Activated naive CD4-positive, alpha-beta T cell treated with anti-CD3 and anti-CD28 coated beads, Interleukin-2, amount 10 ng/mL, durations not matched to agents 7 days and 5 days (primary cell): ENCODE results near the gene KAZN.
"Not testable (repeated sequence)": the region's sequence is repeated elsewhere in the genome, so short reads cannot be mapped to it uniquely, and the experiment has no call there.

Experiments
- CTCF ChIA-PET: fragments of 350-600 bp; sonication (Branson Sonifier 250); formaldehyde crosslinking; loops from one replicate; lab custom pipeline; 2021; ENCODE audit warnings: antibody characterized with exemption; lab: Charles Lee
- DNase-seq: peaks from one replicate; pipeline ENCODE4 v3.0.0-alpha.2; 2020
- H3K27ac Mint-ChIP-seq: one replicate; pipeline ENCODE4 v1.8.0; 2021; ENCODE audit warnings: mild to moderate bottlenecking, moderate library complexity, mixed read lengths
- H3K27me3 Mint-ChIP-seq: one replicate; pipeline ENCODE4 v1.8.0; 2021; ENCODE audit warnings: mild to moderate bottlenecking, mixed read lengths
- H3K36me3 Mint-ChIP-seq: one replicate; pipeline ENCODE4 v1.8.0; 2021; ENCODE audit warnings: mixed read lengths
- H3K4me1 Mint-ChIP-seq: one replicate; pipeline ENCODE4 v1.8.0; 2021; ENCODE audit warnings: mixed read lengths
- H3K4me3 Mint-ChIP-seq: one replicate; pipeline ENCODE4 v1.8.0; 2021; ENCODE audit warnings: mild to moderate bottlenecking, moderate library complexity, mixed read lengths
- H3K9me3 Mint-ChIP-seq: one replicate; pipeline ENCODE4 v1.8.0; 2021; ENCODE audit warnings: mixed read lengths

KAZN gene

GRCh38 chr1:15039901-15040300 is 441.4 kb downstream of the KAZN start:
- Mint-ChIP-seq H3K4me3 (no peak overlapping the region), H3K27me3 (no peaks in the 10 kb centered on the region), H3K4me1 (no peaks in the 10 kb centered on the region), H3K27ac (no peak overlapping the region), H3K36me3 (no peaks in the 10 kb centered on the region), H3K9me3 (no peaks in the 10 kb centered on the region)
- DNase-seq: no peak
- CTCF ChIA-PET: interaction anchor here (1.5 kb wide), 1 partner anchor 926 kb away, joined by 3 read pairs; no protein-coding TSS in a partner anchor

GRCh38 chr1:15040685-15041084 is 442.2 kb downstream of the KAZN start:
- H3K4me3 Mint-ChIP-seq, H3K9me3 Mint-ChIP-seq, DNase-seq, H3K27me3 Mint-ChIP-seq, H3K27ac Mint-ChIP-seq, H3K4me1 Mint-ChIP-seq, H3K36me3 Mint-ChIP-seq: not testable (repeated sequence)
- CTCF ChIA-PET: interaction anchor here (0.6 to 1.5 kb wide), 3 partner anchors 179 to 1637 kb away, joined by 3 read pairs; no protein-coding TSS in a partner anchor

- no peaks in the 10 kb centered on the region for H3K9me3 Mint-ChIP-seq
- H3K36me3 Mint-ChIP-seq: no peaks in the 10 kb centered on the region
- H3K27ac Mint-ChIP-seq: no peak overlapping the region
- no peaks in the 10 kb centered on the region for H3K27me3 Mint-ChIP-seq
- H3K4me3 Mint-ChIP-seq: no peak overlapping the region
- DNase-seq: no peak
- H3K4me1 Mint-ChIP-seq: no peaks in the 10 kb centered on the region
- CTCF ChIA-PET: no interaction called here
Observed at GRCh38 chr1:15042866-15043265, 444.4 kb downstream of the KAZN start.

GRCh38 chr1:15043934-15044333 is 445.4 kb downstream of the KAZN start:
- no peaks in the 10 kb centered on the region for H3K27me3 Mint-ChIP-seq
- no peak overlapping the region for H3K27ac Mint-ChIP-seq
- CTCF ChIA-PET: no interaction called here
- DNase-seq: no peak
- no peak overlapping the region for H3K4me3 Mint-ChIP-seq
- H3K36me3 Mint-ChIP-seq: no peaks in the 10 kb centered on the region
- H3K4me1 Mint-ChIP-seq: no peaks in the 10 kb centered on the region
- H3K9me3 Mint-ChIP-seq: no peaks in the 10 kb centered on the region

GRCh38 chr1:15045123-15045522 is 446.6 kb downstream of the KAZN start:
- no peak for DNase-seq
- Mint-ChIP-seq H3K9me3 (no peaks in the 10 kb centered on the region), H3K4me1 (no peaks in the 10 kb centered on the region), H3K4me3 (no peak overlapping the region), H3K36me3 (no peaks in the 10 kb centered on the region), H3K27me3 (no peaks in the 10 kb centered on the region), H3K27ac (no peak overlapping the region)
- CTCF ChIA-PET: interaction anchor here (1.1 kb wide), 2 partner anchors 18 to 266 kb away, joined by 3 to 4 read pairs; no protein-coding TSS in a partner anchor

- no peak overlapping the region for H3K4me3 Mint-ChIP-seq
- H3K9me3 Mint-ChIP-seq: no peaks in the 10 kb centered on the region
- peak; percentile 69 for DNase-seq
- H3K27ac Mint-ChIP-seq: no peak overlapping the region
- H3K27me3 Mint-ChIP-seq: no peaks in the 10 kb centered on the region
- no peaks in the 10 kb centered on the region for H3K36me3 Mint-ChIP-seq
- CTCF ChIA-PET: interaction anchor here (0.5 to 1.4 kb wide), 7 partner anchors 10 to 1261 kb away, joined by 3 to 8 read pairs (median 3); no protein-coding TSS in a partner anchor
- no peaks in the 10 kb centered on the region for H3K4me1 Mint-ChIP-seq
Observed at GRCh38 chr1:15046487-15047165, 448.1 kb downstream of the KAZN start.

- Mint-ChIP-seq H3K27ac (no peak overlapping the region), H3K4me1 (no peaks in the 10 kb centered on the region), H3K36me3 (no peaks in the 10 kb centered on the region), H3K9me3 (no peaks in the 10 kb centered on the region), H3K27me3 (no peaks in the 10 kb centered on the region), H3K4me3 (no peak overlapping the region)
- no peak for DNase-seq
- CTCF ChIA-PET: interaction anchor here (0.5 to 1.4 kb wide), 7 partner anchors 10 to 1261 kb away, joined by 3 to 8 read pairs (median 3); no protein-coding TSS in a partner anchor
Observed at GRCh38 chr1:15047237-15047636, 448.8 kb downstream of the KAZN start.

GRCh38 chr1:15048437-15048980 is 450.0 kb downstream of the KAZN start:
- no peak overlapping the region for H3K27ac Mint-ChIP-seq
- CTCF ChIA-PET: no interaction called here
- no peak overlapping the region for H3K4me3 Mint-ChIP-seq
- no peaks in the 10 kb centered on the region for H3K27me3 Mint-ChIP-seq
- no peak for DNase-seq
- no peaks in the 10 kb centered on the region for H3K4me1 Mint-ChIP-seq
- no peaks in the 10 kb centered on the region for H3K9me3 Mint-ChIP-seq
- H3K36me3 Mint-ChIP-seq: no peaks in the 10 kb centered on the region

GRCh38 chr1:15049067-15049466 is 450.6 kb downstream of the KAZN start:
- no peaks in the 10 kb centered on the region for H3K9me3 Mint-ChIP-seq
- no peak for DNase-seq
- CTCF ChIA-PET: no interaction called here
- no peak overlapping the region for H3K27ac Mint-ChIP-seq
- no peak overlapping the region for H3K4me3 Mint-ChIP-seq
- no peaks in the 10 kb centered on the region for H3K4me1 Mint-ChIP-seq
- no peaks in the 10 kb centered on the region for H3K36me3 Mint-ChIP-seq
- no peaks in the 10 kb centered on the region for H3K27me3 Mint-ChIP-seq

- Mint-ChIP-seq H3K36me3 (no peaks in the 10 kb centered on the region), H3K27me3 (no peaks in the 10 kb centered on the region), H3K27ac (no peak overlapping the region), H3K9me3 (no peaks in the 10 kb centered on the region), H3K4me1 (no peaks in the 10 kb centered on the region), H3K4me3 (no peak overlapping the region)
- DNase-seq: no peak
- CTCF ChIA-PET: no interaction called here
Observed at GRCh38 chr1:15051882-15052528, 453.5 kb downstream of the KAZN start.

GRCh38 chr1:15053153-15053552 is 454.7 kb downstream of the KAZN start:
- CTCF ChIA-PET: no interaction called here
- no peak for DNase-seq
- H3K9me3 Mint-ChIP-seq: no peaks in the 10 kb centered on the region

GRCh38 chr1:15055736-15056415 is 457.4 kb downstream of the KAZN start:
- Mint-ChIP-seq H3K4me1 (no peaks in the 10 kb centered on the region), H3K27ac (no peak overlapping the region), H3K27me3 (no peaks in the 10 kb centered on the region), H3K9me3 (no peaks in the 10 kb centered on the region), H3K36me3 (no peaks in the 10 kb centered on the region), H3K4me3 (no peak overlapping the region)
- CTCF ChIA-PET: no interaction called here
- DNase-seq: no peak

More at GRCh38 chr1:15053153-15053552, 454.7 kb downstream of the KAZN start:
- Mint-ChIP-seq H3K27me3 (no peaks in the 10 kb centered on the region), H3K4me1 (no peaks in the 10 kb centered on the region), H3K36me3 (no peaks in the 10 kb centered on the region), H3K27ac (no peak overlapping the region), H3K4me3 (no peak overlapping the region)

GRCh38 chr1:15056515-15057285 is 458.2 kb downstream of the KAZN start:
- Mint-ChIP-seq H3K27ac (no peak overlapping the region), H3K4me1 (no peaks in the 10 kb centered on the region), H3K9me3 (no peaks in the 10 kb centered on the region), H3K27me3 (no peaks in the 10 kb centered on the region), H3K4me3 (no peak overlapping the region), H3K36me3 (no peaks in the 10 kb centered on the region)
- CTCF ChIA-PET: interaction anchor here (0.8 kb wide), 1 partner anchor 82 kb away, joined by 3 read pairs; no protein-coding TSS in a partner anchor
- no peak for DNase-seq
